COLO829 (cell line): ENCODE data around the gene ABLIM1.

Source experiments
- DNase-seq: peaks from one replicate; pipeline ENCODE4 v3.0.0; 2012; ENCODE audit warnings: low spot score

The ABLIM1 gene

GRCh38 chr10:114517368-114518250, 140.5 kb downstream of the ABLIM1 start:
- no peak for DNase-seq

GRCh38 chr10:114516356-114516755, 141.7 kb downstream of the ABLIM1 start:
- no peak for DNase-seq

GRCh38 chr10:114515298-114515914, 142.7 kb downstream of the ABLIM1 start:
- DNase-seq, result no peak

- DNase-seq, result no peak
Observed at GRCh38 chr10:114513381-114513792, 144.7 kb downstream of the ABLIM1 start.

GRCh38 chr10:114511881-114512280, 146.2 kb downstream of the ABLIM1 start:
- no peak for DNase-seq

- DNase-seq, result no peak
Observed at GRCh38 chr10:114508376-114508775, 149.7 kb downstream of the ABLIM1 start.

- no peak for DNase-seq
Observed at GRCh38 chr10:114507449-114507848, 150.6 kb downstream of the ABLIM1 start.

GRCh38 chr10:114506871-114507385, 151.1 kb downstream of the ABLIM1 start:
- DNase-seq, result no peak

- DNase-seq, result peak; percentile 17
Observed at GRCh38 chr10:114504769-114505579, 153.1 kb downstream of the ABLIM1 start.

- no peak for DNase-seq
Observed at GRCh38 chr10:114502074-114502473, 156.0 kb downstream of the ABLIM1 start.

- no peak for DNase-seq
Observed at GRCh38 chr10:114501650-114502049, 156.4 kb downstream of the ABLIM1 start.

GRCh38 chr10:114500643-114501042, 157.4 kb downstream of the ABLIM1 start:
- no peak for DNase-seq

- no peak for DNase-seq
Observed at GRCh38 chr10:114499630-114500190, 158.4 kb downstream of the ABLIM1 start.

- DNase-seq, result no peak
Observed at GRCh38 chr10:114499116-114499515, 159.0 kb downstream of the ABLIM1 start.

GRCh38 chr10:114498413-114499111, 159.5 kb downstream of the ABLIM1 start:
- DNase-seq, result no peak

- no peak for DNase-seq
Observed at GRCh38 chr10:114495303-114495702, 162.8 kb downstream of the ABLIM1 start.

- no peak for DNase-seq
Observed at GRCh38 chr10:114492351-114493037, 165.6 kb downstream of the ABLIM1 start.

GRCh38 chr10:114491933-114492332, 166.1 kb downstream of the ABLIM1 start:
- DNase-seq, result no peak

GRCh38 chr10:114491419-114491818, 166.7 kb downstream of the ABLIM1 start:
- no peak for DNase-seq

- DNase-seq, result peak; percentile 64
Observed at GRCh38 chr10:114489521-114490310, 168.4 kb downstream of the ABLIM1 start.
